Astrocyte of the cerebellum (primary cell): Measurements from ENCODE around the gene DOC2A.

Experiments
- DNase-seq: peaks from one replicate; pipeline ENCODE4 v3.0.0-alpha.2; 2011; ENCODE audit warnings: low read depth
- H3K4me3 ChIP-seq: 2 replicates; pipeline ENCODE4 v1.5.1; 2011; ENCODE audit warnings: mild to moderate bottlenecking, low read depth, low read length, moderate library complexity
- in situ Hi-C: cut with HindIII; loops from 2 replicates; pipeline ENCODE4 v1.10.0; 2017; ENCODE audit warnings: low sequenced_read_pairs
- TF ChIP-seq, protein P1 (sequence below): IDR thresholded peaks from 2 replicates; pipeline ENCODE4 v1.5.1; 2012; ENCODE audit warnings: low read length, low read depth, moderate library complexity, mild to moderate bottlenecking; ENCODE audit errors: missing control alignments

DOC2A gene

DNA sequence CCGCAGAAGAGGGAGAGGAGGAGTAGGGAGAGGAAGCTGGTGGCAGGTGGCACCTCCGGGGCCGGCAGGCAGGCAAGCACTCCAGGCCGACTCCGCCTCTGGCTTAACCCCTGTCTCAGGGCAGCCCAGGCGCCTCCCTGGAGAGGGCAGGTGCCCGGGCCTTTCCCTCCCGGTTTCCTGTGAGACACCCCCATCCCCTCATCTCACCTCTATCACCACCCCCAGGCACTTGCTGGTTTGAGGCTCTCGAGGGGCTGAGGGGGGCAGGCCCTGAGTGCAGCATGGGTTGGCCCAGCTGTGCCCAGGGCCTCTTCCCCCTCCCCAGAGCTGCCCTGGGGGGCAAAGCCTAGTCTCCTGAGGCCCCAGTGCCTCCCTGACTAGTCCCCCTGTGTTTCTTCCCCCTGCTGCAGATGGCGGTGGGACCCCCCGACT lies 6.0 kb downstream of the DOC2A start:
- in situ Hi-C loops: no loop called here
- DNase-seq: no peak
- no peak overlapping the region for H3K4me3 ChIP-seq
- TF ChIP-seq, protein P1, sequence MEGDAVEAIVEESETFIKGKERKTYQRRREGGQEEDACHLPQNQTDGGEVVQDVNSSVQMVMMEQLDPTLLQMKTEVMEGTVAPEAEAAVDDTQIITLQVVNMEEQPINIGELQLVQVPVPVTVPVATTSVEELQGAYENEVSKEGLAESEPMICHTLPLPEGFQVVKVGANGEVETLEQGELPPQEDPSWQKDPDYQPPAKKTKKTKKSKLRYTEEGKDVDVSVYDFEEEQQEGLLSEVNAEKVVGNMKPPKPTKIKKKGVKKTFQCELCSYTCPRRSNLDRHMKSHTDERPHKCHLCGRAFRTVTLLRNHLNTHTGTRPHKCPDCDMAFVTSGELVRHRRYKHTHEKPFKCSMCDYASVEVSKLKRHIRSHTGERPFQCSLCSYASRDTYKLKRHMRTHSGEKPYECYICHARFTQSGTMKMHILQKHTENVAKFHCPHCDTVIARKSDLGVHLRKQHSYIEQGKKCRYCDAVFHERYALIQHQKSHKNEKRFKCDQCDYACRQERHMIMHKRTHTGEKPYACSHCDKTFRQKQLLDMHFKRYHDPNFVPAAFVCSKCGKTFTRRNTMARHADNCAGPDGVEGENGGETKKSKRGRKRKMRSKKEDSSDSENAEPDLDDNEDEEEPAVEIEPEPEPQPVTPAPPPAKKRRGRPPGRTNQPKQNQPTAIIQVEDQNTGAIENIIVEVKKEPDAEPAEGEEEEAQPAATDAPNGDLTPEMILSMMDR: no peak

DNA sequence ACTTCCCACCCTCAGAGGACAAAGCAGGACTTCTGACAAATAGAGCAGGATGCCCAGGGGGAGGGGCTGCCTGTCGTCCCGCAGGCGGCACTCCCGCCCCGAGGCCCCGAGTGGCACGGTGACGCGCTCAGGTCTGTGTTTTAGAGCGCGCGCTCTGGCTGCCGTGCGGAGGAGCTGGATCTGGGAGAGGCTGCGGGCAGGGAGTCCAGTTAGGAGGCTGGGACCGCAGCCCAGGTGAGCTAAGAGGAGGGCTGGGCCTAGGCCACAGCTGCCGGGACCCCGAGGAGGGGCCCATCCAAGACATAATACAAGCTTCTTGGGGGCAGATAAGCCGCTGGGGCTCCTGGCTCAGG lies 6.4 kb downstream of the DOC2A start:
- H3K4me3 ChIP-seq: no peak overlapping the region
- TF ChIP-seq, protein P1: no peak
- in situ Hi-C loops: no loop called here
- no peak for DNase-seq

DNA sequence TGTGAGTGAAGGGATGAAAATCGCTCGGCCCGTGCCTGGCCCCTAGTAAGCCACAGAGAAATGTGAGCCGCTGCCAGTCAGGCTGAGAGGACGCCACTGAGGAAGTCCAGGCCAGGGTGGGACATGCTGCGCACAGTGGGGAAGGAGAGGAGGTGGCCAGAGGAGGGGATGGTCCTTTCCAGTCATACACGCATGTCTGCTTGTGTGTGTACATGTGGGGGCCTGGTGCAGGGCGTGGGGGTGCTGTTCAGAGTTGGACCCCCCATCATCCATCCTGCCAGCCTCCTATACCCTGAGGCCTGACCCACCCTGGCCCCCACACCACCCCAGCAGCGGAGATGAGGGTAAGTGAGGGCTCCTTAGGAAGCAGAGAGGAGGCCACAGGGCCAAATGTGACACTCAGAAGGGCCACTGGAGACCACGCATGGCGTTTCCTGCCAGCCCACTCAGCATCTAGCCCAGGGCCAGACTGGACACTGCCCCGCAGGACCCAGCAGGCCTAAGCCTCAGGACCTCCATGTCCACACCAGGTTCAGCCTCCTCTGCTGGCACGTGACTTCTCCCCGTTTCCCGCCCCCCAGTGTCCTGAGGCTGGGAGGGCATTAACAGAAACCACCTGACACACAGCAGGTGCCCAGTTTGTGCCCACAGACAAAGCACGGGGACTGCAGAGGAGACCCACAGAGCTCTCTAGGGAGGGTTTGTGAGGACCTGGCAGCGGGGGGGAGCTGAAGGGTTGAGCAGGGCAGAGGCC lies 7.0 kb downstream of the DOC2A start:
- in situ Hi-C loops: no loop called here
- TF ChIP-seq, protein P1: no peak
- DNase-seq: no peak
- no peak overlapping the region for H3K4me3 ChIP-seq

DNA sequence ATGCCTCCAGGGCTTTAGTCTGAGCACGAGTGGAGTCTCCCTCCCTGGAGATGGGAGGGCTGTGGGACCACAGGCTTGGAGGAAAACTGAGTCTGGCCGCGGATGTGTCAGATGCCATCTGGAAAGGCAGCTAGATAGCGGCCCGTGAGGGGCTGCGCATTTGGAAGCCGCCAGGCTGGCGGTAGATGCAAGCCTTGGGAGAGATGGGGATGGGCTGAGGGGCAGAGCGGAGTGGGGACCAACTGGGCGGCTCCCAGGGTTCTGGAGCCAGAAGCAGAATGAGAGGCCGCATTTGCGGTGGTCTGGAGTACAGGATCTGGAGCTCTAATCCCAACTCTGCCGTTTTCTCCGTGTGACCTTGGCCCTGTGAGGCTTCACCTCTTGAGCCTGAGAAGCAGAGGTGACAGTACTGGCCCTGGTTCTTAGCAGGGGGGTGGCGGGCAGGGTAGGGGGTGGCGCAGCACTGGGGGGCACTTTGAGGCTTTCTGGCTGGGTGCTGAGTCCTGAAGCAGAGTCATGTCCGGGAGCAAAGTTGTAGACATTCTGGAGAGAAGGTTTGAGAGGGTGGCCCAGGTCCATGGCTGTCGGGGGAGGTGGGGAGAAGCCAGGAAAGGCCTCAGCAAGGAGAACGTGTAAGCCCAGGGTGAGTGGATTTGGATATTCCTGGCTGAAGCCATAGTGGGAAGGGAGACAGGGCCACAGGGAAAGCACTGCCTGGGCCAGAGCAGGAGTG lies 8.0 kb downstream of the DOC2A start:
- no peak for DNase-seq
- in situ Hi-C loops: no loop called here
- no peak overlapping the region for H3K4me3 ChIP-seq
- TF ChIP-seq, protein P1: no peak

DNA sequence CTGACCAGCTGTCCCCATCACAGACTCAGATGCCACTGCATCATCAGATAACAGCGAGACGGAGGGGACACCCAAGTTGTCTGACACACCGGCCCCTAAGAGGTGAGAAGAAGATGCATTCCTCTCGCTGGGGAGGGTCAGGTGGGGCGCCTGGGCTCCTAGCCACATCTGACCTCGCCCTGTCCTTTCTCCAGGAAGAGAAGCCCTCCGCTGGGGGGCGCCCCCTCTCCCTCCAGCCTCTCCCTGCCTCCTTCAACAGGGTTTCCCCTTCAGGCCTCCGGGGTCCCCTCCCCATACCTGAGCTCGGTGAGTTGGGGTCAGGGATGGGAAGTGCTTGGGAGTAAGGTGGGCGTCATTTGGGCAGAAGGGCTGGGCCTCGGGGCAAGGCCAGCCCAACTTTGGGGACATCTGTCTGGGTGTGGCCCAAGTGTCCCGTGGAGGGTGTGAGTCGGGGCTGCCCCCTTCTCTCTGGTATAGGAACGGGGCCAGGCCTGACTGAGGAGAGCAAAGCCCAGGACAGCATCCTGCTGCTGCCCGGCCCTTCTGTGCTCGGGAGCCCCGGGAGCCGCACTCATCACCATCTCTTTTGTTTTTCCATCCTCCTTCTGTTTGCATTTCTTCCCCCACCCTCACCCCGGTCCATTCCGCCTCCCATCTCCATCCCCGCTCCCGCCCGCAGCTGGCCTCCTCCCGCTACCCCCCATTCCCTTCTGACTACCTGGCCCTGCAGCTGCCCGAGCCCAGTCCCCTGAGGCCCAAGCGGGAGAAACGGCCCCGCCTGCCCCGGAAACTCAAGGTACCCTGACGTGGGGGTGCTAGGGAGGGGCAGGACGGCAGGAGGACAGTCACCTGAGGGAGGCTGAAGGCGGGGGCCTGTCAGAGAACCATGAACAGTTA lies 9.8 kb downstream of the DOC2A start:
- H3K4me3 ChIP-seq: no peak overlapping the region
- DNase-seq: no peak
- in situ Hi-C loops: no loop called here
- TF ChIP-seq, protein P1: no peak

DNA sequence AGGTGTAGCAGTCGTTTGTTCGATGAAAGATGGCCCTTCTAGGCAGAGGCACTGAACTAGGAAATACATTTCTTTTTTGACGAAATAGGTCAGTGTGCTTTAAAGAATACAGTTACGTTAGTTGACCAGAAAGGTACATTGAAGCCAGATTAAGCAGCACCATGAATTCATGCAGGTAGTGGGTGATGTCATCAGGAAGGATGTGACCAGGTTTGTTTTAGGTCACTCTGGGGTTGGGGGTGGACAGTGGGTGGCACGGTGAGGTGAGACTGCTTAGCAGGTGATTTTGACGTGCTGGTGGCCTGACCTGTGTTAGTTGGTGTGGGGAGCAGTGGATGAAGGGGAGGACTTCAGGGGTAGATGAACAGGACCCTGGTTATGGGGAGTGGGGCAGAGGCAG lies 11.2 kb downstream of the DOC2A start:
- in situ Hi-C loops: no loop called here
- DNase-seq: no peak
- TF ChIP-seq, protein P1: no peak
- no peak overlapping the region for H3K4me3 ChIP-seq
